GM19099 (cell line): ENCODE measurements around the gene ANKRD10.

ENCODE experiments used
- POLR2A ChIP-seq: IDR thresholded peaks from 3 replicates; pipeline ENCODE4 v1.6.1; 2011; ENCODE audit warnings: low read depth; ENCODE audit not compliant: insufficient read length; ENCODE audit errors: extremely low read depth

The ANKRD10 gene

DNA sequence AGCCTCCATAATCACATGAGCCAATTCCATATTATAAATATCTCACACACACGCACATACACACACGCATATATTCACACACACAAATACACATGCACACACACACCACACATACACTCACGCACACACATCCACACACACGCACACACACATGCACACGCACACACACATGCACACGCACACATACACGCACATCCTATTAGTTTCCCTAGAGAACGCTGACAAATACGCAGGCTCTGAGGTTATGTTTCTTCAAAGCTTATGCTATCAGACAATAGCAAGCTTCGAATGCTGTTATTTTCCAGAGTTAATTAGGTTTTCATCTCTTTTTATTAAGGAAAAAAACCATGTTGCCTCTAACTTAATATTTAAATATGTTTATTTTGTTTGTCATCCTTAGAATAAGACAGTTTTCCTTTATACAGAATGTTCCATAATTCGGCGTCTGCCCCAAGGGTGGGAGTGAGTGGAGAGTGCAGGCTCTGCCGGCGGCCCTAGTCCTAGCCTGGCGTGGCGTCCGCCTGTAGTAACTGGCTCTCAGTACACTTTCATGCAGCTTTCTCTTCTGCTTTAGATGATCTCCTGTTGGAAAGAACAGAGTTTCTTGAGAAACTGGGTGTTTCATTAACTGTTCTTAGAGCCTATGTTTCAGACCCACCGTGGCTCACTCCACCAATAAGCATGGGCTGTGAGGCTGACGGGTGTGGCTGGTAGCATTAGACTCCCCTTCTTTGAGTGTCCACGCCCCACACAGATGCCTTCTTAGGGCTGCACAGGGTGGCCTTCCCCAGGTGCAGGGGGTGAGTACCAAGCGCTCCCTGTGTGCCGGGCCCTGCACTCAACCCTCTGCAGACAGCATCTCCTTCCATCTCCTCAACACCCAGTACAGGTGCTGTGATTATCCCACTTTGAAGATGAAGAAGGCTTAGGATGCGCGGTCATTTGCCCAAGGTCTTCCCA, 30.4 kb upstream of the ANKRD10 start:
- no peak for TF ChIP-seq POLR2A

GRCh38 chr13:110944121-110944967, 29.5 kb upstream of the ANKRD10 start:
- no peak for TF ChIP-seq POLR2A

GRCh38 chr13:110942248-110942981, 27.5 kb upstream of the ANKRD10 start:
- no peak for TF ChIP-seq POLR2A

- no peak for TF ChIP-seq POLR2A
Observed at GRCh38 chr13:110938662-110939421, 24.0 kb upstream of the ANKRD10 start.

- no peak for TF ChIP-seq POLR2A
Observed at GRCh38 chr13:110937511-110938285, 22.8 kb upstream of the ANKRD10 start.

GRCh38 chr13:110936519-110936918, 21.6 kb upstream of the ANKRD10 start:
- TF ChIP-seq POLR2A, result no peak

- no peak for TF ChIP-seq POLR2A
Observed at GRCh38 chr13:110932588-110932987, 17.7 kb upstream of the ANKRD10 start.

GRCh38 chr13:110929104-110929777, 14.4 kb upstream of the ANKRD10 start:
- TF ChIP-seq POLR2A, result no peak

DNA sequence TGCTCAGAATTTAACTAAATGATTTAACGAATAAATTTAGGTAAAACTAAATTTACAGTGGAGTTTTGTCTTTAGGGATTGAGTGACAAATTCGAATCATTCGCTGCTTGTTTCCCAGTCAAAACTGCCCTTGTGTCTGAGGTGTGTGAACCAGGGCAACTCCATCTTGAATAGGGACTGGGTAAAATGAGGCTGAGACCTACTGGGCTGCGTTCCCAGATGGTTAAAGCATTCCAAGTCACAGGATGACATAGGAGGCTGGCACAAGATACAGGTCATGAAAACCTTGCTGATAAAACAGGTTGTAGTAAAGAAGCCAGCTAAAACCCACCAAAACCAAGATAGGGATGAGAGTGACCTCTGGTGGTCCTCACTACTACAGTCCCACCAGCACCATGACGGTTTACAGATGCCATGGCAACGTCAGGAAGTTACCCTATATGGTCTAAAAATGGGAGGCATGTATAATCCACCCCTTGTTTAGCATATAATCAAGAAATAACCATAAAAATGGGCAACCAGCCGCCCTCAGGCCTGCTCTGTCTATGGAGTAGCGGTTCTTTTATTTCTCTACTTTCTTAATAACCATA, 10.2 kb upstream of the ANKRD10 start:
- TF ChIP-seq POLR2A, result no peak

GRCh38 chr13:110924639-110924934, 9.7 kb upstream of the ANKRD10 start:
- no peak for TF ChIP-seq POLR2A

- TF ChIP-seq POLR2A, result no peak
Observed at GRCh38 chr13:110923777-110924638, 9.1 kb upstream of the ANKRD10 start.

- no peak for TF ChIP-seq POLR2A
Observed at GRCh38 chr13:110923086-110923485, 8.2 kb upstream of the ANKRD10 start.
